AG09309 (cell line): ENCODE measurements around the gene ANKS3.

Experiments used
- DNase-seq: peaks from one replicate; pipeline ENCODE4 v3.0.0-alpha.2; 2010; ENCODE audit warnings: low read depth
- H3K4me3 ChIP-seq: 2 replicates; pipeline ENCODE4 v1.5.1; 2011; ENCODE audit warnings: mild to moderate bottlenecking, low read depth, low read length, moderate library complexity; ENCODE audit not compliant: control insufficient read depth
- CTCF ChIP-seq: IDR thresholded peaks from 2 replicates; pipeline ENCODE4 v1.5.1; 2011; ENCODE audit warnings: mild to moderate bottlenecking, low read depth, low read length, inconsistent platforms; ENCODE audit not compliant: insufficient read depth, control insufficient read depth; ENCODE audit errors: missing control alignments

The ANKS3 gene

GRCh38 chr16:4729876-4730275, 4.2 kb downstream of the ANKS3 start:
- DNase-seq, result no peak
- no peak for TF ChIP-seq CTCF
- H3K4me3 ChIP-seq, result no peak overlapping the region

- no peak for DNase-seq
- no peak overlapping the region for H3K4me3 ChIP-seq
- no peak for TF ChIP-seq CTCF
Measured at GRCh38 chr16:4728676-4729075, 5.4 kb downstream of the ANKS3 start.

GRCh38 chr16:4726616-4727015, 7.5 kb downstream of the ANKS3 start:
- no peak overlapping the region for H3K4me3 ChIP-seq
- DNase-seq, result no peak
- TF ChIP-seq CTCF, result no peak

- H3K4me3 ChIP-seq, result no peak overlapping the region
- TF ChIP-seq CTCF, result no peak
- DNase-seq, result no peak
Measured at GRCh38 chr16:4724661-4725270, 9.3 kb downstream of the ANKS3 start.

- H3K4me3 ChIP-seq, result no peak overlapping the region
- DNase-seq, result no peak
- no peak for TF ChIP-seq CTCF
Measured at GRCh38 chr16:4723071-4723767, 10.9 kb downstream of the ANKS3 start.

GRCh38 chr16:4718466-4718865, 15.6 kb downstream of the ANKS3 start:
- no peak for DNase-seq
- no peak overlapping the region for H3K4me3 ChIP-seq
- TF ChIP-seq CTCF, result no peak

GRCh38 chr16:4714996-4715395, 19.1 kb downstream of the ANKS3 start:
- TF ChIP-seq CTCF, result no peak
- no peak overlapping the region for H3K4me3 ChIP-seq
- DNase-seq, result no peak
